ENCODE measurements around the gene PAM.

DNA sequence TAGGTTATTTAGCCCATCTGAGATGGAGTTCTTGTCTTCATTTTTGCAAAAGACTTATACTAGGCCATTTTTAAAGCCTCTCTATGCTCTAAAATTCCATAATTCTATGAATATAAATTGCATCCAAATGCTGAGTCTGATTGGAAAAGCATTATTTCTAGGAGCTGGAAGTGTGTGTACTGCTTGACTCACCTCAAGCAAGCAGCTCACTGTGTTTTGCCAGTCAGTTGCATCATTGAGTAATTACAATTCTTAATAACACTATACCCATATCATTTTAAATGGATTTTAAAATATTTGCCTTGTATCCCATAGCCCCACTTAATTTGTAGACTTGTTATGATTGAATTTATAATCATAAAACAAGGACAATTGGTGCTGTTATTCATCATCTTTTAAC lies 161.0 kb downstream of the PAM start:
- TF ChIP-seq, protein P1, sequence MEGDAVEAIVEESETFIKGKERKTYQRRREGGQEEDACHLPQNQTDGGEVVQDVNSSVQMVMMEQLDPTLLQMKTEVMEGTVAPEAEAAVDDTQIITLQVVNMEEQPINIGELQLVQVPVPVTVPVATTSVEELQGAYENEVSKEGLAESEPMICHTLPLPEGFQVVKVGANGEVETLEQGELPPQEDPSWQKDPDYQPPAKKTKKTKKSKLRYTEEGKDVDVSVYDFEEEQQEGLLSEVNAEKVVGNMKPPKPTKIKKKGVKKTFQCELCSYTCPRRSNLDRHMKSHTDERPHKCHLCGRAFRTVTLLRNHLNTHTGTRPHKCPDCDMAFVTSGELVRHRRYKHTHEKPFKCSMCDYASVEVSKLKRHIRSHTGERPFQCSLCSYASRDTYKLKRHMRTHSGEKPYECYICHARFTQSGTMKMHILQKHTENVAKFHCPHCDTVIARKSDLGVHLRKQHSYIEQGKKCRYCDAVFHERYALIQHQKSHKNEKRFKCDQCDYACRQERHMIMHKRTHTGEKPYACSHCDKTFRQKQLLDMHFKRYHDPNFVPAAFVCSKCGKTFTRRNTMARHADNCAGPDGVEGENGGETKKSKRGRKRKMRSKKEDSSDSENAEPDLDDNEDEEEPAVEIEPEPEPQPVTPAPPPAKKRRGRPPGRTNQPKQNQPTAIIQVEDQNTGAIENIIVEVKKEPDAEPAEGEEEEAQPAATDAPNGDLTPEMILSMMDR (conservative IDR thresholded peaks at IDR 0.05; ENCODE audit: low read depth, low read length) = no peak
- TF ChIP-seq EZH2 (IDR thresholded peaks at IDR 0.05; ENCODE audit: borderline replicate concordance, low read depth, low read length, poor library complexity, severe bottlenecking) = no peak

Measured in A673 (cell line).